ENCODE data around the gene MRO. TPM values are rescaled to one million over a fixed set of nuclear protein-coding genes. Genes with fewer than 3 reads are reported as not detected.

MRO gene
- total RNA-seq (2021; ENCODE audit: unreplicated experiment) (0.84 TPM), Bru-seq, nascent RNA (percentile 13 among the genes with signal in this experiment), BruChase-seq, experiment 1, labeled RNA remaining after a 6-hour chase (percentile 22 among the genes with signal in this experiment), BruChase-seq, experiment 2, labeled RNA remaining after a 2-hour chase (percentile 13 among the genes with signal in this experiment)
- 0.05 and 0.11 TPM in 2 replicates for polyA plus RNA-seq (2012)
- long read RNA-seq, result 0 reads

GRCh38 chr18:50819728-50820378, at the start of gene MRO:
MRO (minus strand) TSS chr18:50820016; CDS start chr18:50809400, 10,616 bp downstream.
- 0 out of 2 replicates have a peak within 1 kb of the TSS, but pooled peaks have one; percentile 5 for H3K9ac ChIP-seq (ENCODE audit: low read length)
- peak within 1 kb of the TSS; percentile 39 to 60 for H3K4me3 ChIP-seq (replicated peaks in 1 of 2; ENCODE audit: low read depth in 1 of 2, low read length in 2 of 2)
- no TSS peak for BruUV-seq (replicated peaks)
- ATAC-seq (peak; percentile 95), DNase-seq (ENCODE audit: low read depth, low spot score) (no peak)
- no peaks in the 10 kb centered on the region for H3K9me2 ChIP-seq (ENCODE audit: insufficient read depth)
- H3K4me2 ChIP-seq (ENCODE audit: low read length), result peak within 1 kb of the TSS; percentile 94
- no peaks in the 10 kb centered on the region for H3K79me2 ChIP-seq (ENCODE audit: insufficient read depth, low read length)
- no peaks in the 10 kb centered on the region for H4K20me1 ChIP-seq (ENCODE audit: insufficient read depth)
- H3K27me3 ChIP-seq (ENCODE audit: insufficient read depth, low read length), result no peaks in the 10 kb centered on the region
- ChIA-PET RAD21 (ENCODE audit: low non-redundant PET in 1 of 2, low total read pairs in 2 of 2, uncharacterized antibody in 2 of 2, unreplicated experiment in 2 of 2) (interaction anchor here (0.6 to 1.5 kb wide), 4 partner anchors 36 to 59 kb away, joined by 3 to 5 read pairs (median 3); no protein-coding TSS in a partner anchor), POLR2A (no interaction called here), CTCF (interaction anchor here (0.7 to 2.0 kb wide), 8 partner anchors 8 to 291 kb away, joined by 3 to 8 read pairs (median 4); no protein-coding TSS in a partner anchor)
- H3K4me1 ChIP-seq (ENCODE audit: control insufficient read depth in 1 of 2, insufficient read depth in 2 of 2, low read length in 2 of 2), result peaks cover 3 to 22% of the 10 kb centered on the region in 2 experiments; a peak in 3 of 4 replicates
- H3K36me3 ChIP-seq (ENCODE audit: control insufficient read depth in 1 of 2, insufficient read depth in 2 of 2, low read length in 2 of 2), result no peaks in the 10 kb centered on the region
- no peak within 1 kb of the TSS for H3K27ac ChIP-seq (ENCODE audit: low read depth, low read length)
- intact Hi-C loops (cut with micrococcal nuclease), result loop anchor here (1.0 to 5.0 kb wide), 4 partner anchors 47 to 231 kb away; partner anchors contain the start of genes ELAC1 and SMAD4
- peak within 1 kb of the TSS; percentile 99 for H2AFZ ChIP-seq (ENCODE audit: low read depth, low read length, poor library complexity, severe bottlenecking)
- no peaks in the 10 kb centered on the region for H3K9me3 ChIP-seq (ENCODE audit: control insufficient read depth in 1 of 2, insufficient read depth in 1 of 2, low read depth in 1 of 2, low read length in 2 of 2)
- TF ChIP-seq ELF1 (IDR thresholded peaks at IDR 0.05; ENCODE audit: borderline replicate concordance, low read depth) (no peak), ZFX (IDR thresholded peaks at IDR 0.05) (no peak), EZH2 (IDR thresholded peaks at IDR 0.05) (no peak), YY1 (IDR thresholded peaks at IDR 0.05; ENCODE audit: extremely low read depth, insufficient replicate concordance, low read depth, low read length) (no peak), ZNF274 (IDR thresholded peaks at IDR 0.05; ENCODE audit: low read depth, low read length) (no peak), SRF (IDR thresholded peaks at IDR 0.05; ENCODE audit: low read depth) (no peak), SIN3A (IDR thresholded peaks at IDR 0.05; ENCODE audit: low read depth) (no peak), ZBTB33 (IDR thresholded peaks at IDR 0.05; ENCODE audit: extremely low read depth, insufficient replicate concordance, low read length) (no peak), RAD21 (IDR thresholded peaks at IDR 0.05; ENCODE audit: low read depth) (peak; percentile 98), CBX3 (IDR thresholded peaks at IDR 0.05; ENCODE audit: low read depth) (peak; percentile 58; the same call in 1 of the 2 replicates), CEBPB (IDR thresholded peaks at IDR 0.05; ENCODE audit: low read depth) (peak; percentile 9; the same call in 1 of the 2 replicates), POLR2AphosphoS5 (IDR thresholded peaks at IDR 0.05; ENCODE audit: low read depth, low read length) (no peak), POLR2A (IDR thresholded peaks at IDR 0.05; ENCODE audit: borderline replicate concordance, extremely low read depth, insufficient read depth, insufficient read length) (no peak), REST (IDR thresholded peaks at IDR 0.05; ENCODE audit: low read depth) (no peak), FOSL1 (IDR thresholded peaks at IDR 0.05; ENCODE audit: low read depth) (no peak)
- TF ChIP-seq, protein P1, sequence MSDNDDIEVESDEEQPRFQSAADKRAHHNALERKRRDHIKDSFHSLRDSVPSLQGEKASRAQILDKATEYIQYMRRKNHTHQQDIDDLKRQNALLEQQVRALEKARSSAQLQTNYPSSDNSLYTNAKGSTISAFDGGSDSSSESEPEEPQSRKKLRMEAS (IDR thresholded peaks at IDR 0.05), result peak; percentile 21; the same call in 1 of the 2 replicates
- TF ChIP-seq, protein P2, sequence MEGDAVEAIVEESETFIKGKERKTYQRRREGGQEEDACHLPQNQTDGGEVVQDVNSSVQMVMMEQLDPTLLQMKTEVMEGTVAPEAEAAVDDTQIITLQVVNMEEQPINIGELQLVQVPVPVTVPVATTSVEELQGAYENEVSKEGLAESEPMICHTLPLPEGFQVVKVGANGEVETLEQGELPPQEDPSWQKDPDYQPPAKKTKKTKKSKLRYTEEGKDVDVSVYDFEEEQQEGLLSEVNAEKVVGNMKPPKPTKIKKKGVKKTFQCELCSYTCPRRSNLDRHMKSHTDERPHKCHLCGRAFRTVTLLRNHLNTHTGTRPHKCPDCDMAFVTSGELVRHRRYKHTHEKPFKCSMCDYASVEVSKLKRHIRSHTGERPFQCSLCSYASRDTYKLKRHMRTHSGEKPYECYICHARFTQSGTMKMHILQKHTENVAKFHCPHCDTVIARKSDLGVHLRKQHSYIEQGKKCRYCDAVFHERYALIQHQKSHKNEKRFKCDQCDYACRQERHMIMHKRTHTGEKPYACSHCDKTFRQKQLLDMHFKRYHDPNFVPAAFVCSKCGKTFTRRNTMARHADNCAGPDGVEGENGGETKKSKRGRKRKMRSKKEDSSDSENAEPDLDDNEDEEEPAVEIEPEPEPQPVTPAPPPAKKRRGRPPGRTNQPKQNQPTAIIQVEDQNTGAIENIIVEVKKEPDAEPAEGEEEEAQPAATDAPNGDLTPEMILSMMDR (IDR thresholded peaks at IDR 0.05 in 2 of 3, conservative IDR thresholded peaks at IDR 0.05 in 1 of 3; ENCODE audit: borderline replicate concordance in 1 of 3, insufficient read depth in 1 of 3, low read depth in 2 of 3, low read length in 2 of 3), result peak; percentile 78 to 98 (median 93)
- TF ChIP-seq, protein P3, sequence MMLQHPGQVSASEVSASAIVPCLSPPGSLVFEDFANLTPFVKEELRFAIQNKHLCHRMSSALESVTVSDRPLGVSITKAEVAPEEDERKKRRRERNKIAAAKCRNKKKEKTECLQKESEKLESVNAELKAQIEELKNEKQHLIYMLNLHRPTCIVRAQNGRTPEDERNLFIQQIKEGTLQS (IDR thresholded peaks at IDR 0.05), result no peak

All from HCT116 (cell line).